MG63 (cell line): ENCODE data around the gene TRPC4. TPM values are rescaled to one million over a fixed set of nuclear protein-coding genes. Genes with fewer than 3 reads are reported as not detected.
"Not testable (repeated sequence)": the region's sequence is repeated elsewhere in the genome, so short reads cannot be mapped to it uniquely, and the experiment has no call there.

Source experiments
- DNase-seq: peaks from one replicate; pipeline ENCODE4 v3.0.0-alpha.2; 2020
- H3K27me3 ChIP-seq: fragments of 250-450 bp; sonication (Bioruptor Pico); 2 replicates; pipeline ENCODE4 v1.5.1; 2020; ENCODE audit warnings: mild to moderate bottlenecking, moderate library complexity
- H3K36me3 ChIP-seq: fragments of 250-450 bp; sonication (Bioruptor Pico); 2 replicates; pipeline ENCODE4 v1.5.1; 2020; ENCODE audit warnings: mild to moderate bottlenecking, moderate library complexity
- H3K4me3 ChIP-seq: fragments of 250-450 bp; sonication (Bioruptor Pico); 2 replicates; pipeline ENCODE4 v1.5.1; 2020; ENCODE audit warnings: mild to moderate bottlenecking, moderate library complexity
- H3K9me3 ChIP-seq: fragments of 250-450 bp; sonication (Bioruptor Pico); 2 replicates; pipeline ENCODE4 v1.5.1; 2020; ENCODE audit warnings: mild to moderate bottlenecking, moderate library complexity
- total RNA-seq: library from RNA; depleted of rRNA; stranded (reverse); fragments of >200 nt; shearing (Covaris generic); gene quantifications from 2 replicates; pipeline ENCODE4 v1.2.3, GENCODE V29; 2014; ENCODE audit warnings: low replicate concordance

The TRPC4 gene
- total RNA-seq, 1 experiment from 2014 or later: 13.3 TPM

DNA sequence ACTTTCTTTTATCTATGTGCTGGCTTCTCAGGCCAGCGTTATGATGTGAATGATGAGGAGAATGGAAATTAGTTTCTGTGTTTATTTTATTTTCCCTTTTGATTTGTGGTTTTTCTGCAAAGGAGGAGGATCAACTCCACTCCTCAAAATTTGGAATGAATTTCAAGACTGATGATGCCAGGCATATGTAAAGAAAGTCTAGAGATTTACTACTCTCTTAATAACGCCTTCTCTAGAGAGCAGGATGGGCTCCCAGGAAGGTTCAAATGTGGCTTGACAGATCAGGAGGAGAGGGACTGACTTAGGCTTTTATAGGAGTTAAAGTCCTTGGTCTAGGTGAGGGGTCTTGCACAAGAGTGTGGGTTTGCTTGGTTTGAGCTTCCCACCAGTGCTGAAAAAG is 255.9 kb downstream of the TRPC4 start:
- Histone ChIP-seq H3K36me3 (no peaks in the 10 kb centered on the region), H3K4me3 (no peak overlapping the region), H3K27me3 (no peaks in the 10 kb centered on the region), H3K9me3 (no peaks in the 10 kb centered on the region)
- no peak for DNase-seq

DNA sequence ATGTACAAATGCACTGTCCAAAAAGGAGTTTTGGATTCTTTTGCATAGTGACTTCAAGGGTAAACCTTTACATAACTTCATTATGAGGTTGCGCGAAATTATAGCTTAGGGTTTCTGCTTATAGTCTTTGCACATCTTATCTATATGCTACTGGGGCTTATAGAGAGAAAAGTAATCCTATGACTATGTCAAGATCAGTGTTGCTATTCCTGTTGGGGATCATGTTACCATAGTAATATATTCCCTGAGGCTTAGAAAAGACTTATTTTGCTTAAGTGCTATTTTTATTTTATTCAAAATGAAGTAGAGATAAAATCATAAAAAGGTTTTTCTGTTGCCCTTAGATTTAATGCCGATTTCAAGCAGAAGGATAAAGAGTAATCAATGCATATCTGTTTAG is 256.3 kb downstream of the TRPC4 start:
- no peak for DNase-seq
- Histone ChIP-seq H3K36me3 (no peaks in the 10 kb centered on the region), H3K9me3 (no peaks in the 10 kb centered on the region; the same call in 1 of the 2 replicates), H3K27me3 (no peaks in the 10 kb centered on the region), H3K4me3 (no peak overlapping the region)

DNA sequence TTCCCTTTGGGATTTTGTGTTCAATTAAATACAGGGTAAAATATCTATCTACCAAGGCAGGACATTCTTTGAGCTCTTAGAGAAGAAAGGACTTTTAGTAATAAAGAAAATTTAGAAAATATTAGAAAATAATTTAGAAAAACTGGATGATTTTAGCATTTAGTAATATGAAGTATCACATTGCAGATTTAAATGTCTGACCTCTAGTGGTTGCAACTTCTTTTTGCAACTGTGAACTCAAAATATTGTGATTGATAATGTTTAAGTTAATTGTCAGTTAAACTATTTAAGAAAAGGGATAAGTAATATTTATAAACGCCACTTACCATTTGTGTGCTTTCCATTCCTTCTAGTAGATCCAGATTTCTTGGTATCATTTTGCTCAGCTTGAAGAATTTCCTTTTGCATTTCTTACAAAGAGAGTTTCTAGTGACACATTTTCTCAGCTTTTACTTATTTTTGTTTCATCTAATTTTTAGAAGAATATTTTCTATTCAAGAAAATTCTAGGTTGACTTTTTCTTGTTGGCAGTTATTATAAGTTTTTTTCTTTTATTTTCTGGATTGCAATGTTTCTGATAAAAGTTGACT is 260.7 kb downstream of the TRPC4 start:
- H3K27me3 ChIP-seq: no peaks in the 10 kb centered on the region
- H3K9me3 ChIP-seq: no peaks in the 10 kb centered on the region; the same call in 1 of the 2 replicates
- no peak for DNase-seq
- H3K4me3 ChIP-seq: no peak overlapping the region
- H3K36me3 ChIP-seq: no peaks in the 10 kb centered on the region

DNA sequence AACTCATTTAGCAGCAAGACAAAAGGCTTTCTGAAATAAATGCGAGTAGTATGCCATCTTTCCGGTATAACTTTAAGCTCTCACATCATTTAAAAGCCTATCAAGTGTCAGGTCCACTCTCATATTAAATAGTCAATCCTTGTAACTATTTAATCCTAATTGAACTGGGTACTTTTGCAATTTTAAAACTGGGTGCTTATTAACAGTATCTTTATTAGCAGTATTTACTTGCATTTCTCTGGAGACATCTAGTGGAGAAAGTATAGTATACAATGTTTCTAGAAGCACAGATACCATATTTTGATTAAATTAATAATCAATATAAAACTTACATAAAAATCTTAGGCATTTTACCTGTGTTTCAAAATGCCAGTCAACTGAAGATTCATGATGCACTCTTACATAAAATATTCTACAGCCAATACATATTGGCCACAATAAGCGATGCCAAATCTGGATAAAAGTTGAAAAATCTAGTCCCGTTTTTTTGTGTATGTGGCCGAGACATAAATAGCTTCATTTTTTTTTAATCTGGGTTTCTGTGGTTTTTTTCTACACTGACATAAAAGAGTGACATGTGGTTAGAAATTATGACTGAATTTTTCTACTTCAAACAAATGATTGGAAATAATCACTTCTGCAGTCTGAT is 266.7 kb downstream of the TRPC4 start:
- no peak for DNase-seq
- Histone ChIP-seq H3K9me3 (no peaks in the 10 kb centered on the region), H3K36me3 (no peaks in the 10 kb centered on the region), H3K27me3 (no peaks in the 10 kb centered on the region), H3K4me3 (no peak overlapping the region)

DNA sequence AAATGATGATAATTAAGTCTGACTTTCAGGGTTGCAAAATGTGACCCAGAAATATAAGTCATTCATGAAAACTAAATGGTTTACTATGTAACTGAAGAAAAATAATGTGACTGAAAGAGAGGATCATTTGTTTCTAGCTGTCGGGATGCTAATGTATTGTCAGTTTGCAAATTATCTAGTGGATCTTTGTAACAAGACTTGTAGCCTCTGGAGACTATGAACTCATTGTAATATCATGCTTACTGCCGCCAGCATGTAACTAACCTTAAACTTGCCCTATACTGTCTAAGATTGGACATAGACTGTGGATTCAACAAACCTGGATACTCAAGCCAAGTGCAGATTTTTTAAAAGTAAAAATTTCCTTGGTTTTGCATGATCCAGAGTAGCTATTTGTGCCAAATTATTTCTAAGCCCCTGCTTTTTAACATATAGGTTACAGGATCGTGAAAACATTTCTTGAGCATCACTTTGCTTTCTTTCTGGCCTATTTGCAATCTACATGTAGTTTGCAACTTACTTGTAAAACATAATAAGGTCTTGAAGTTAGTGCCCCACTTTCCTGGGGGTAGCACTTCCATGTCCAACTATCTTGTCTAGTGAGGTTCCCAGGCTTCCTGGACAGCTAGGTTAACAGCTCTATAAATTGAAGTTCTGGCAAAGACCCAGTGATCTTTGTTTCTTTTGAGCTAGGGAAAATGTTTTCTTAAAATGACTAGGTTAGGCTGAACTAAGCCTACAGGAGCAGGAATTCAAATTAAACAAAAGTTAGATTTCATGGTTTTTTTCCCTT is 267.7 kb downstream of the TRPC4 start:
- Histone ChIP-seq H3K36me3 (no peaks in the 10 kb centered on the region), H3K27me3 (no peaks in the 10 kb centered on the region), H3K4me3 (no peak overlapping the region), H3K9me3 (no peaks in the 10 kb centered on the region)
- DNase-seq: no peak

DNA sequence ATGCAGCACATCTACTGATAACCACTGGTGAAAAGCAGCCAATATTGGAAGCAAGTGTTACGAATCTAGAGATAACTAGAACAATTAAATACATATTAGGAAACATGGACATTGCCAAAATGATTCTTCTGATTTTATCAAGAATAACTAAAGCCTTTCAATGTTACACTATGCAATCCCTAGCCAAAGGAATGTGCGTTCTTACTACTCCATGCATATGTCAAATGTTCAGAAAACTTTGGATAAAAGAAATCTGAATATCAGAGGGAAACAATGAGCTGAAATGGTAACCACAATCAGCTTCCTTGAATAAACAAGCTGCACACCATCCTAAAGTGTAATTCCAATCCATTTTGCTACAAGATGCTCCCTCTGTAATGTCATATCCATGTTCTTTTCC is 270.1 kb downstream of the TRPC4 start:
- no peak for DNase-seq
- H3K9me3 ChIP-seq: no peaks in the 10 kb centered on the region
- H3K4me3 ChIP-seq: no peak overlapping the region
- H3K27me3 ChIP-seq: no peaks in the 10 kb centered on the region
- no peaks in the 10 kb centered on the region for H3K36me3 ChIP-seq

DNA sequence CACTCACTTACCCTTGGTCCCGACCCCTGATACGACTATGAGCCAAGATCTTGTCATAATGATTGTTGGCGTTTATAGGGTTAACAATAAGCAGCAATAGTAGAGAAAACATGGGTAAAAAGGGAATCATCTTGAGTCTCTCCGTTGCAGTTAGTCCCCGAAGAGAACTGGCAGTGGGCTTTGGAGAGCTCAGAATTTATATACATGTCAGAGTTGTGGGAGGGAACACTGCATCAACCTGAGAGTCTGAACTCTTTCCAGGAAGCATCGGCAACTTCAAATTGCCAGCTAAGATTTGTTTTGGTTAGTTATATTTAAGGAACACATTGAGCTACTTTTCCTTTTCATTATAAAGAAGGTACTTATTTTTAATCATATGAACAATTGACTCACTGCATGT is 271.0 kb downstream of the TRPC4 start, which contains the start of gene POSTN:
Gene POSTN, minus strand, starts transcription at position 172 of the 400 bp plus-strand sequence. Its CDS starts 42 bp downstream, at position 130.
- Histone ChIP-seq H3K4me3 (no peak within 1 kb of the TSS), H3K36me3 (no peaks in the 10 kb centered on the region), H3K9me3 (no peaks in the 10 kb centered on the region), H3K27me3 (no peaks in the 10 kb centered on the region)
- DNase-seq: no peak

DNA sequence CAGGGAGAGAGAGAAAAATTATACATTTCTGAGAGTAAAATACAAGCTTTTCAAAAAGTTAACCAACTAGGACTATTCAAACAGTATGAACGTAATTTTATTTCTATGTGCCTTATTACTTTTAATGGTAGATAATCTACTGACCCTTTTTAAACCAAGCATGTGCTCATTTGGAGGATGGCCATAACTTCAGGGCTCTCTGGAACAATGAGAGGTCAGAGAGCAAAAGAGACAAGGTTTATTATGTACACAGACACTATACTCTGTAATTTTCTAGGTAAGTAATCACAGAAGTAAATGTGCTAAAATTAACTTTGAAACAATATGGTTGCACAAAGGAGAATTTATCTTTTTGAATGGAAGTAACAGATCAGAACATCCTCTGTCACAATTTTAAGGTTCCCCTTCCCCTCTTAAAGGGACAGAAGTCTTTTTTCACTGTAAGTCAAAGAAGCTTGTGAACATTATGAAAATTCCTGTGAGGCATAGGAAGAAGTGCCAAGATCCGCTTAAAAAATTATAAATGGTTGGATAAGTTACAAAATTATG is 272.0 kb downstream of the TRPC4 start:
- no peak for DNase-seq
- H3K36me3 ChIP-seq: no peaks in the 10 kb centered on the region
- no peak overlapping the region for H3K4me3 ChIP-seq
- H3K9me3 ChIP-seq: no peaks in the 10 kb centered on the region
- H3K27me3 ChIP-seq: no peaks in the 10 kb centered on the region

DNA sequence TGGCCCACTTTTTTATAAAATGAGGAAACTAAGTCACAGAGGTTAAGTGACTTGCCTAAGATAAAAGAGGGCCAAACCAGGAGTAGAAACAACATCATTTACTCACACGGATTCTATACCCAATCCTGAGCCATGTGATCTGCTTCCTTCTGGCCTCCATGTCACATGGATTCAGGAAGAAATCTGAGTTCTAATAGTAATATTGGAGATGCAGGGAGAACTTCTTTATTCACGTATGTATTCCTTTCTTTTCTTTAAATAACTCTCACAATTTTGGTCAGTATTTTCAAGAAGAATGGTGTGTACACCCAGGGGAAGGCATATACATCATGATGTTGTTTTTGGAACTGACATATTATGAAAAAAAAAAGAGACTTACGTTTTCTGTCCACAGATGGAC is 272.8 kb downstream of the TRPC4 start:
- H3K9me3 ChIP-seq: no peaks in the 10 kb centered on the region
- no peak overlapping the region for H3K4me3 ChIP-seq
- H3K36me3 ChIP-seq: no peaks in the 10 kb centered on the region
- DNase-seq: no peak
- no peaks in the 10 kb centered on the region for H3K27me3 ChIP-seq

DNA sequence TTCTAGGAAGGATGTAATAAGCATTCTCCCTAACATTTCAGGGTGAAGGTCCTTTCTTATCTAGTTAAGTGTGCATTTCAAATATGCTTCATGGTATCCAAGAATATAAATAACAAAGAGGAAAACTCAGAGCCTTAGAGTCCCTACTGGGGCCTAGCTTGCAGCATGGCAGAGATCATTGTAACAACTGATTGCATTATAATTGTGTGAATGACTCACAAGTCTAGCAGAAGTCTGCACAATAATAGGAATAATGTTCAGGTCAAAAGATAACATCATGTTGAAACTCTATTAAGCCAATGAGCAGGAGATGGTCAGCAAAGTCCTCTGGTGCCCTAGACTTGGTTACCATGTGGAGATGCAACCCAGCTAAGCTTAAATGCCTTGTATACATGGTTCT is 274.4 kb downstream of the TRPC4 start:
- no peak for DNase-seq
- H3K27me3 ChIP-seq: no peaks in the 10 kb centered on the region
- H3K9me3 ChIP-seq: no peaks in the 10 kb centered on the region
- H3K4me3 ChIP-seq: no peak overlapping the region
- H3K36me3 ChIP-seq: no peaks in the 10 kb centered on the region

DNA sequence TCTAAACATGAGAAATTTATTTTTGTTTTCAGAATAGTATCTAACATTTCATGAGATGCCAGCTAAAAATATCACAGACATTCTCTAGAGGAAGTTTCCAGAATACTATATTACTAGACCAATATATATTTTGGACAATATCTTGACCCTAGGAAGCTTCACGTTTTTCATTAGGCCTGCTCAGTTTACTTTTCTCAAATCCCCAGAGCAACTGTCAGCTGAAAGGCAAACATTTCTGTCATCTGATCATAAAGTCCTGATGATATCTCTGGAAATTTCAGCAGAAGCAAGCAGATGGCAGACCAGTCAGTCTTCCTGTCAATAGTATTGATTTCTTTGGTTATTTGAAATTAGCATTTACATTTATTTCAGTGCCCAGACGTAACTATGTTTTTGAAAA is 275.0 kb downstream of the TRPC4 start:
- DNase-seq: no peak
- Histone ChIP-seq H3K27me3 (no peaks in the 10 kb centered on the region), H3K36me3 (no peaks in the 10 kb centered on the region), H3K9me3 (no peaks in the 10 kb centered on the region), H3K4me3 (no peak overlapping the region)

DNA sequence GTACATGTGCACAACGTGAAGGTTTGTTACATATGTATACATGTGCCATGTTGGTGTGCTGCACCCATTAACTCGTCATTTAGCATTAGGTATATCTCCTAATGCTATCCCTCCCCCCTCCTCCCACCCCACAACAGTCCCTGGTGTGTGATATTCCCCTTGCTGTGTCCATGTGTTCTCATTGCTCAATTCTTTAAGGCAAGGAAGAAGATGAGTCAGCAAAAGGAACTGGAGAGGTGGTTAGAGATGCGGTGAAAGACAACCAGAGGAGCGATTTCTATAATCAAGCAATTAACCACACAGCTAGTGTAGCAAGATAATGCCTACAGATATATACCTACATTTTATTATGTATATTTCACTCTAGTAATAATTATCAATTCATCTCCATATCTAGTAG is 280.2 kb downstream of the TRPC4 start:
- not testable (repeated sequence) for DNase-seq, H3K27me3 ChIP-seq, H3K9me3 ChIP-seq, H3K4me3 ChIP-seq, H3K36me3 ChIP-seq

DNA sequence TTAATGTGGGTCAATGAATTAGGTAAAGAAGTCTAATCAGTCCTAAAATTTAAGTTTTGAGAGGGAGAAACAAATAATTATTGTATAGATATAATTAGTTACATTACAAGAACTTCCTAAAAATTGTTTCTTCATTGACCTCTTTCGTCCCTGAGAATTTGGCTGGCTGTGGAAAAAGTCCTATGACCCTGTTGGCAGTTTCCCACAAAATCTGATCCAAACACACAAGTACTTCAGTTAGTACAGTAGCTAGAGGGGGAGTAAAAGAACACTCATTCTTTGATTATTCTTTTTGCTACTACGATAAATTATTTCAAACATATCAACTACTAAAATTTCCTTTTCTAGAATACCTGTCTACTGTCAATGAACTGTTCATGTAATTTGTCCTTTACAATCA is 282.3 kb downstream of the TRPC4 start:
- no peaks in the 10 kb centered on the region for H3K9me3 ChIP-seq
- no peaks in the 10 kb centered on the region for H3K36me3 ChIP-seq
- no peak for DNase-seq
- no peak overlapping the region for H3K4me3 ChIP-seq
- no peaks in the 10 kb centered on the region for H3K27me3 ChIP-seq
